ENCODE measurements around the gene MAMLD1. TPM values are rescaled to one million over a fixed set of nuclear protein-coding genes. Genes with fewer than 3 reads are reported as not detected.

MAMLD1 gene
- total and polyA plus RNA-seq, 2 of the 8 experiments (the other 6 are each of a cell fraction or from before 2014, with no cell fraction given): 0.09 to 0.26 TPM

DNA sequence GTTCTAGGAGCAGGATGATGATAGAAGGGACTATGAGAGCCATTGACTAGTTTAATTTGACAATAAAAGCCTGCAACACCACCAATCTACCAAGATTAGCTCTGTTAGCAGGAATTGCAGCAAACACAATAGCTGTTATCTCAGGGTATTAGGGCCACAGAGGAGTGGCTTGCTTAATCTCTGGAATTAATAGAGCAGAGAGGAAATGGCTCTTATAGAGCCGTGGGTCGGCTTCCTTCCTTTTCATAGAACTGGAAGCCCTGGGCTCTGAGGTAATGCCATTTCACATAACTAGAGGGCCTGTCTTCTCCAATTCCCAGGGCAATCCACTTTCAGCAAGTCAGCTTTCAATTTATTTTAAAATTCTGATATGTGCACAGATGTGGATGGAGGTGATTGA is 83.0 kb downstream of the MAMLD1 start (continued):
- TF ChIP-seq TCF12 (IDR thresholded peaks at IDR 0.05; ENCODE audit: low read depth, low read length) (no peak), HDAC6 (IDR thresholded peaks at IDR 0.05; ENCODE audit: low read depth, low read length) (no peak)
